ENCODE measurements around the gene LAMA4.

Gene LAMA4

DNA sequence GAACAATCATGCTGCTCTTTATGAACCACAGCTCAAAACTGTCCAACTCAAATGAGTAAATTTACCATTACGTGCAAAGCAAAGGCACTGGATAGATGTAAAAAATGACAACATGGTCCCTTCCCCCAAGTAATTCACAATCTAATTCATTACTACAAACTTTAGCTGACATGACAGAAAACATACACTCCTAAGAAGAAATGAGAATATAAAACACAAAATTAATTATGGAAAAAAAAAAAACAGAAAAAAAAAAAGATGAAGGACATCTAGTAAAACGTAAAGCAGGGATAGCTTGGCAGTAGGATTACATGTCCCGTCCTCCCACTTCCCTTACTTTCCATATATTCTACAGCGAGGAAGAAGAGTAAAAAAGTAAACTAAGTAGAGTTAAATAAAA lies 172.8 kb downstream of the LAMA4 start:
- DNase-seq (ENCODE audit: low spot score): no peak

DNA sequence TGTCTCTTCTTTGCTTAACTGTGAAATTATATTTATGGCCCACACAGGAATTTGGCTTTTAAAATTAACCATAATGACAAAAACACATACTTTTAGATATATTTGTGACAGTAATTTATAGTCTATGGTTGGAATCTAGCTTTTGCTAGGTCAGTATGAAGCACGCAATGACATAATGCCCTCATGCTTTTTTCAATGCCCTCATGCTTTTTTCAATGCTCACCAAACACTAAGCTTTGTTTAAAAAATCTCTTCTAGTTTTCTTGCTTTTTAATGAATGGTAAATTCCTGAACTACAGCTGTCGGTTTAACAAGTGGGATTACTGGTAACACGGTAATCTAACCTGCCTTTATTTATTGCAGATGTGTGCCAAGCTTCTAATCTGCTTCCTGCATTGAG lies 187.8 kb downstream of the LAMA4 start:
- no peak for DNase-seq (ENCODE audit: low spot score)

DNA sequence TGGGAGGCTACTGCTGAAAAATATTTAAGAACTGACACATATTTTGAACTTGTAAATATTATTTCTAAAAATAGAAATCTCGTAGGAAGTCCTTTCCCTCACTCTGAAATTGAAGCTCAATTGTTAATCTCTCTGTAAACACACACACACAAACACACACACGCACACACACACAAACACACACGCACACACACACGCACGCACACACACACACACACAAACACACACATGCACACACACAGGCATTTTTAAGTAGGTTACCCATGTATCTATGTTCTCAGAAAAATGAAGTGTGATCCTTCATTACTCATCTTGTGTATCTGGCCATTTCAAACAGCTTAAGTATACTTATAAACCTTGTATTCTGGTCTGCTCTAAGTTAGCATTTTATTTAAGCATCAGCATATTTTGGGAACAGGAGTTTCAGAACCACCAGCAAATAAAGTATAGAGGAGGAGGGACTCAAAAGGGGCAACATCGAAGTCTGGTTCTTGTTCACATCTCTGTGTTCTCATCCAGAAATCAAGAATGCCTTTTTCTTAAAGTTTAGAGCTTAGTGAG lies 188.9 kb downstream of the LAMA4 start:
- DNase-seq (ENCODE audit: low spot score): no peak

DNA sequence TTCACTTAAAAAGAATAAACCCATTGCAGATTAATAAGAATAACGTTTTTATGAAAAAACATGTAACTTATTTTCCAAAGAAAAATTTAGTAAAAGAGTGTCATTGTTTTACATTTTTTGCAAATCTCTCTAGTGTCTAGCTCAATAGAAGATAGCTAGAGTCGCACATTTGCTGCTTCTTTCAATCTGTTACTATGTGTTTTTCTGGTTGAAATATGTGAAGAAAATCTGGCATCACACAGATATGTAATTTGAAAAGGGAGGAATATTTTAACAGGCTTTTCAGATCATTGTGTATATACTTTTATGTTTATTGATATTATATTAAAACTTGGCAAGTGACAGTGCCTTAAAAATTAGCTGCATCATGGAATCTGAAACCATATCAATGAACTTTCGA lies 191.4 kb downstream of the LAMA4 start:
- no peak for DNase-seq (ENCODE audit: low spot score)

DNA sequence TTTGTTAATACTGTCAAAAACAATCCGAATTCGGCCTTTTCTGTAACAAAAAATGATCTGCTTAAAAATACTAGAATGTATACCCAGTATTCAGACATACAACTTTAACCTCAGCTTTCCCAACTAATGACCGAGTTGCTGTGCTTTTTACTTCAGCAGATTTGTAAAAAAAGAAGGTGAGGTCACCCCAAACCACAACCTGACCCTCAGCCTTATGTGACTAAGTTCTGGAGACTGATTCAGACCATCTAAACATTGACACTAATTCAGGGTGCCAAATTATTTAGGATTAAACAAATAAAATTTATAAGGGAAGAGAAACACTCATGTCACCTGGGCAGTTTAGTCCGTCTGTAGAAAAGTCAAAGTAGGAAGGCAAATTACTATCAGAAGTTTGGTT lies 192.8 kb downstream of the LAMA4 start:
- no peak for DNase-seq (ENCODE audit: low spot score)
